Suppressor macrophage treated with lipopolysaccharide for 4 hours (primary cell): ENCODE measurements around the gene WBP1.
"Not testable (repeated sequence)": the region's sequence is repeated elsewhere in the genome, so short reads cannot be mapped to it uniquely, and the experiment has no call there.

Source experiments
- DNase-seq: peaks from one replicate; pipeline ENCODE4 v3.0.0-alpha.2; 2020

WBP1 gene

DNA sequence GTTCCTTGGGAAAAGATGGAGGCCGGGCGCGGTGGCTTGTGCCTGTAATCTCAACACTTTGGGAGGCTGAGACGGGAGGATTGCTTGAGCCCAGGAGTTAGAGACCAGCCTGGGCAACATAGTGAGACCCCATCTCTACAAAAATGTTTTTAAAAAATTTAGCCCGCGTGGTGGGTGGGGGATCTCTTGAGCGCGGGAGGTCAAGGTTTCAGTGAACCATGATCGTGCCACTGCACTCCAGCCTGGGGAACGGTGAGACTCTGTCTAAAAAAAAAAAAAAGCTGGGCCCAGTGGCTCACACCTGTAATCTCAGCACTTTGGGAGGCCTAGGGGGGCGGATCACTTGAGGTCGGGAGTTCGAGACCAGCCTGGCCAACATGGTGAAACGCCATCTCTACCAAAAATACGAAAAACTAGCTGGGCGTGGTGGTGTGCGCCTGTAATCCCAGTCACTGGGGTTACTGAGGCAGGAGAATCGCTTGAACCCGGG lies 25.5 kb downstream of the WBP1 start:
- DNase-seq: not testable (repeated sequence)

- DNase-seq: no peak
Observed at GRCh38 chr2:74486141-74486540, 27.9 kb downstream of the WBP1 start.

DNA sequence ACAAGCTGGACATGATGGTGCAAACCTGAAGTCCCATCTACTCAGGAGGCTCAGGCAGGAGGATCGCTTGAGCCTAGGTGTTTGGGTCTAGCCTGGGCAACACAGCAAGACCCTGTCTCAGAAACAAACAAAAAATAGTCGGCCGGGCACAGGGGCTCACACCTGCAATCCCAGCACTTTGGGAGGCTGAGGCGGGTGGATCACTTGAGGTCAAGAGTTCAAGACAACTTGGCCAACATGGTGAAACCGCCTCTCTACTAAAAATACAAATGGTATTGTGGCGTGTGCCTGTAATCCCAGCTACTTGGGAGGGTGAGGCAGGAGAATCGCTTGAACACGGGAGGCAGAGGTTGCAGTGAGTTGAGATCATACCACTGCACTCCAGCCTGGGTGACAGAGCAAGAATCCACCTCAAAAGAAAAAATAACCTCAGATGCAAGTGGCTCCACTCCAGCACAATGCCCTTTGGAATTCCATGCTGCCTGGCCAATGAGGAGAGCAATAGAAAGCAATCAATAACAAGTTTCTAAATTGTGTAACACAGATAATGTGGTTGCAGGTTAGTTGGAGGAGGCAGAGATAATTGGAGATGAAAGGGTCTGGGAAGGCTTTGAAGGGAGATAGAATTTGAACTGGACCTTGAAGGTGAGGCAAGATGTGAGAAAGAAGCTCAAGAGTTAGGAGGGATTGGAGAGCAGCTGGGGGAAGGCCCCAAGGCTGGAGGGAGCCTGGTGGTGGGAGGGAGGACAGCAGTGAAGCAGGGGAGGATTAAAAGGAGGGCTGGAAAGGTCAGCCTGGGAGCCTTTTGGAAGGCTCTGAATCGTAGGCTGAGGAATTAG lies 30.6 kb downstream of the WBP1 start:
- DNase-seq: no peak

- DNase-seq: no peak
Observed at GRCh38 chr2:74489906-74490305, 31.7 kb downstream of the WBP1 start.

- DNase-seq: no peak
Observed at GRCh38 chr2:74491648-74492544, 33.7 kb downstream of the WBP1 start.

GRCh38 chr2:74493546-74493945 lies 35.3 kb downstream of the WBP1 start:
- no peak for DNase-seq

GRCh38 chr2:74495440-74495839 lies 37.2 kb downstream of the WBP1 start:
- no peak for DNase-seq

GRCh38 chr2:74496997-74497776 lies 38.9 kb downstream of the WBP1 start:
- no peak for DNase-seq

DNA sequence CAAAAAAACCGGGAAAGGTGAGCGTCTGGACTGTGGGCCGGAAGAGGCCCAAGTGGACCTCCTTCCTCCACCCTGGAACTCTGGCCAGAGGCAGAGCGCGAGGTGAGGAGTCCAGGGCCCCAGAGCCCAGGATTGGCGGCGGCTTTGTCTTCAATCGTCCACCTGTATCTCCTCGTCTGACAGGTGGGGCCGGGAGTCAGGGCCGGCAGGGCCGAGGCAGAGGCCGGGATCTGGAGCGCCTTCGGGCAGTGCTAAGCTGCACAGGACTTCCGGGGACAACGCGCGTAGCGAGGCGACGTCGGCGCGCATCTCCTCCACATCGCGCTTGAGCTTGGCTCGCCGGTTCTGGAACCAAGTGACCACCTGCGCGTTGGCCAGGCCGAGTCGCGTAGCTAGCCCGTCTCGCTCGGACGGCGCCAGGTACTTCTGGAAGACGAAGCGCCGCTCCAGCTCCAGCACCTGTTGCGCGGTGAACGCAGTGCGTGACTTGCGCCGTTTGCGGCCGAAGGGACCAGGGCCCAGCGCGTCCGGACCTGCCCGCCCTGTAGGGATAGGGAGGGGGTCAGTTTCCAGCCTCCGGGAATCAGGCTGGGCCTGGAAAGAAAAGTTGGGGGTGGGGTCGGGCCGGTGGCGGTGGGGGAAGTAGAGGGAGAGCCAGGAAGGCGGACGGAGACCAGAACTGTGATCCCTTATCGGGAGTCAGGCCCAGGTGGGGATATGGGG lies 39.7 kb downstream of the WBP1 start:
- no peak for DNase-seq

DNA sequence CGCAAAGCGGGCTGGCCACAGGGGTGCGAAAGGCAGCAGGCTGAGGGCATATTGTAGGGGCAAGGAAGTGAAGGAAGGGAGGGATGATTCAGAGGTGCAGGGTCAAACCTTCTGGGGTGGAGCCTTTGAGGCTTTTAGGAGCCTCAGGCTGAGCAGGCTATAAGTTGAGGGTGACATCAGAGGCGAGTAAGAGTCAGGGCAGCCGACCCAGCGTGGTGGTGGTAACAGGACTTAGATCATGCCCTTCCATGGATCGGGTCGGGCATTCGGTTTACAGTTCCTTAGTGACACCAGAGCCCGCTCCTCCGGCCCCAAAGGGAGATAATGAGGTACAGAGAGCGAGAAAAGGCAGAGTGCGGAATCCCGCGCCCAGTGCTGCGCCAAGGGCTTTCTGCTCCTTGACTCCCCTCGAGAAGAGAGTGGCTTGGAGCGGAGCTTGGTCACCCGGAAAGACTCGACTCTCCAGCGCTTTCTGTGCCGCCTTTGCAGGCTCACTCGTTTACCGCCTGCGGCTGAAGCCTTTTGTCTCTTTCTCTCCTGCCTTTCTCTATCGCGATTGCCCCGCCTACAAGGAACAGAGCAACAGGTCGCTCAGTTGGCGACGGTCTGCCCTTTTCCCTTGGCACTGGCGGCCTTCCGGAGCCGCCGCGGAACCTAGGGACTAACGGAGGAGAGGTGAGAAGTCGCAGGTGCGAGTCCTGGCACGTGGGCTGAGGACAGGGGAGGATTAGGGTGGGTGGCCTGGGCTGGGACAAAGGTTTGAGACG lies 40.4 kb downstream of the WBP1 start:
- peak; percentile 58 for DNase-seq

DNA sequence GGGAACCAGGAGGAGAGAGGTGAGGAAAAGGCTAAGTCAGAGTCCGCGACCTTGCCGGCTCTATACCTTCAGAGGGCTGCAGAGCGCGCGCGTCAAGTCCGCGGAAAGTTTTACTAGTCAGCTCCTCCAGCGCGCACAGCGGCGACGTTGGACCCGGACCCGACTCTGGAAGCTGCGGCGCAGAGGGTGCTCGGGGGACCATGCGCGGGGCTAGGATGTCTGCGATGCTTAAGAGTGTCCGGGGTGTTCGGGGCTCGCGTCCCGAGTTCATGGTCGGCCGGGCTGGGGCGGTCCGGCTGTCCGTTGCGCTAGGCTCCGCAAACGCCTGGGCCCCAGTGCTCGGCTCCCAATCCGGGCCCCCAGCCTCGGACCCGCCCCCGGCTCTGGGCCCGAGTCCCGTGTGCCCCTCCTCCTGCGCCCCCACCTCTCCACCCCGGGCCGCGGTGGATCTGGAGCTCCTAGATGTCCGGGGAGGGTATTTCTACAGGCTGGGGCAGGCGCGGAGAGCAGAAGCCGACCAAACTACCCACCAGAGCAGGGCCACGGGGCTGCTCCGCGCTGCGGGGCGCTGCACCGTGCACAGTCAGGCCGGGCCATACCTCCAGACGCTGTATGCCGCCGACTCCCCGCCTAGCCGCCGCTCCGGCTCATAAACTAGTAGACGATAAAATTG lies 41.2 kb downstream of the WBP1 start, which contains the start of gene LBX2:
Gene LBX2 (minus strand): TSS at position 337 of the 673 bp plus-strand sequence. CDS start 66 bp downstream, at position 271.
- no peak for DNase-seq

DNA sequence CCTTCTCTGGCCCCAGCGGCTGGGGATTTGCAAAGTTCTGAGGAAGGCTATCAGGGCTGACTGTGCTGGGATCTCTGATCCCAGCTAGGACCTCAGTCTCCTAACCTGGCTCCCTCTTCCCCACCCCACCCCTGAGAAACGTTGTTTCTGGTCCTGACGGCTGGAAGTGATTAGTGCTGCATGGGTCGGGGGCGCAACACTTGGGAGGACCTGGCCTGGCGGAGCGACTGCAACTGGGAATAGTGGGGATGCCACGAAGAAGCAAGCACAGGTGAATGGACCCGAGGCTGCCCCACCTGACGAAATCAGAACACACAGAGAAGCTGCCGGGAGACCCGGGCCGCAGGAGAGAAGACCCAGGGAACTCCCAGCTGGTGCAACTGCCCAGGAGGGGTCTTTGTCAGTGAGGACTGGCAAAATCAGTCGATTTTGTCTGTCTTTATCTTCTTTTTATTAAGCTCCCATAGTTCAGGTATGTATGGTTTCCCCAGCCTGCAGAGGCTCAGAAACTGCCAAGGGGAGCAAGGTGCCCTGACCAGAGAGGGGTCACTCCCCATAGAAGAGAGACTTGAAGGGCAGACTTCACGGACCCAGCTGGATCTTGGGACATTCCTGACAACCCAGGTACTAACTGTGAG lies 41.8 kb downstream of the WBP1 start:
- no peak for DNase-seq

DNA sequence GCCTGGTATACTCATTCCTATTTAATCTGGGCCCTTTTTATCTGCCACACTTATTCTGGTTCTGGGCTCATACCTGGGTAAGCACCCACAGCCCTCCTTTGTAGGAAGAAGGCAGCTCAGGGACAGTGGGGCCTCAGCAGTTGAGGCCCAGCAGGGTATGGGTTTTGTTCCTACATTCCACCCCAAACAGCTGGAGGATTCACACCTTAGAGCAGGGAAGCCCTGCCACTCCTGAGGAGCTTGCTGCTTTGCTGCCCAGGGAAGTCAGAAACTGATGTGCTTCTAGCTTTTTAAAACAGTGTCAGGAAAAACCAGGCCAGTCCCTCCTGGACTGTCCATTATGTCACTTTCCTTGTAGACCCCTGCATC lies 42.3 kb downstream of the WBP1 start:
- DNase-seq: no peak

- no peak for DNase-seq
Observed at GRCh38 chr2:74501335-74502071, 43.3 kb downstream of the WBP1 start.

- DNase-seq: peak; percentile 52
Observed at GRCh38 chr2:74502147-74502719, 44.0 kb downstream of the WBP1 start.

- peak; percentile 85 for DNase-seq
Observed at GRCh38 chr2:74502720-74503505, 44.7 kb downstream of the WBP1 start.

DNA sequence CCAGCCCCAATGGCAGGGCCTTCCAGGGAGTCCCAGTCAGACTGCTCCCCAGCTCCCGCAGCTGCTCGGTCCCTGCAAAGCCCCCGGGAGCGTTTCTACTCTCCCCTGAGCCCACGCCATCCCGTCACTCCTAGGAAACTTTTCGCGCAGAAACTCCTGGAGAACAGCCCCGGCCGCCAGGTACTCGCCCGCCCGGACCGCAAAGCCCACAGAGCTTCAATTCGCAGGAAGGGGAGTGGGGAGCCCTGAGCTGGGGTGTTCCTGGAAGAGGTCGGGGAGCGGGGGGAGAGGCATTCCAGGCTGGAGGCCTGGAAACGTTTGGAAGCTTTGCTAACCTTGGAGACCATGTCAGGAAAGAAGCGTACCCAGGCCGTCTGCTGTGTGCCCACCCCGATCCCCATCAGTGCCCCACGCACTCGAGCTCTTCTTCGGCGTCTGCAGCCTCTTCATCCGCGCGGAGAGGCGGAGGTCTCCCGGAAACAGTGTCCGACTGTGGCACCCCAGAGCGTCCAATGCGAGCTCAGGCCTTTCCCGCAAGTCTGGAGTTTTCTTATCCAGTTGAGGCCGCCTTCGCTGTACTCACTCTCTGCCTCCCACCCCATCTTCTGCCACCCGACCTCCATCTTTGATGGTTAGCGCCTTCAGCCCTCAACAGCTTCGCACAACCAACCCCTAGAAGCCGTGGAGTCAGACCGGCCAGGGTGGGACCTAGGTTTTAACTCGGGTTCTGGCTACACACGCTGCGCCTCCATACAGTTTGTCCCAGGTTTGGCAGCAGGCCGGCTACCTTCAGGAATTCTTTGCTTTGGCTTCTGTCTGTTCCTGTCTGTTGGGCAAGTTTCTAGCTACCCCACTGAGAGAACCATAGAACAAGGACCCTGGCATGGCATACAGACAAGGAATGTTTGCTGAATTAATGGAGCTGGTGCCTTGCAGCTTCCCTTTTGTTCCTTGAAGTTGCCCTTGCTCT lies 45.6 kb downstream of the WBP1 start:
- DNase-seq: no peak
